Fibroblast of pulmonary artery (primary cell): ENCODE measurements around the gene RPH3AL.

ENCODE experiments used
- DNase-seq: peaks from one replicate; pipeline ENCODE4 v3.0.0-alpha.2; 2010; ENCODE audit warnings: low read depth
- H3K4me3 ChIP-seq: replicated peaks from 2 replicates; pipeline ENCODE4 v1.5.1; 2011; ENCODE audit warnings: low read depth, mild to moderate bottlenecking, control low read depth, low read length, moderate library complexity
- TF ChIP-seq, protein P1 (sequence below): IDR thresholded peaks from 2 replicates; pipeline ENCODE4 v1.5.1; 2011; ENCODE audit warnings: mild to moderate bottlenecking, control low read depth, low read length, inconsistent platforms; ENCODE audit errors: missing control alignments

Gene RPH3AL

DNA sequence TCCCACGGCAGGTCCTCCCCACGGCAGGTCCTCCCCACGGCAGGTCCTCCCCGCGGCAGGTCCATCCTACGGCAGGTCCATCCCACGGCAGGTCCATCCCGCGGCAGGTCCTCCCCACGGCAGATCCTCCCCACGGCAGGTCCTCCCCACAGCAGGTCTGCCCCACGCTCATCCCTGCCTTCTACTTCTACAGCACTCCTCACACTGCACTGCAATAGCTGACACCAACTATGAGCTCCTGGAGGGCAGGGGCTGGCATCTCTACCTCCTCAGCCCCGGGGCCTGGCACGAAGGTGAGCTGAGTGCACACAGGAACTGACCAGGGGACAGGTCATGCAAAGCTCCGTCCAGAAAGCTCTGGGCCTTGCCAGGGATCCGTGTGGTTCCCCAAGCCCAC, 45.3 kb downstream of the RPH3AL start:
- TF ChIP-seq, protein P1, sequence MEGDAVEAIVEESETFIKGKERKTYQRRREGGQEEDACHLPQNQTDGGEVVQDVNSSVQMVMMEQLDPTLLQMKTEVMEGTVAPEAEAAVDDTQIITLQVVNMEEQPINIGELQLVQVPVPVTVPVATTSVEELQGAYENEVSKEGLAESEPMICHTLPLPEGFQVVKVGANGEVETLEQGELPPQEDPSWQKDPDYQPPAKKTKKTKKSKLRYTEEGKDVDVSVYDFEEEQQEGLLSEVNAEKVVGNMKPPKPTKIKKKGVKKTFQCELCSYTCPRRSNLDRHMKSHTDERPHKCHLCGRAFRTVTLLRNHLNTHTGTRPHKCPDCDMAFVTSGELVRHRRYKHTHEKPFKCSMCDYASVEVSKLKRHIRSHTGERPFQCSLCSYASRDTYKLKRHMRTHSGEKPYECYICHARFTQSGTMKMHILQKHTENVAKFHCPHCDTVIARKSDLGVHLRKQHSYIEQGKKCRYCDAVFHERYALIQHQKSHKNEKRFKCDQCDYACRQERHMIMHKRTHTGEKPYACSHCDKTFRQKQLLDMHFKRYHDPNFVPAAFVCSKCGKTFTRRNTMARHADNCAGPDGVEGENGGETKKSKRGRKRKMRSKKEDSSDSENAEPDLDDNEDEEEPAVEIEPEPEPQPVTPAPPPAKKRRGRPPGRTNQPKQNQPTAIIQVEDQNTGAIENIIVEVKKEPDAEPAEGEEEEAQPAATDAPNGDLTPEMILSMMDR: no peak
- DNase-seq: no peak
- no peak overlapping the region for H3K4me3 ChIP-seq

DNA sequence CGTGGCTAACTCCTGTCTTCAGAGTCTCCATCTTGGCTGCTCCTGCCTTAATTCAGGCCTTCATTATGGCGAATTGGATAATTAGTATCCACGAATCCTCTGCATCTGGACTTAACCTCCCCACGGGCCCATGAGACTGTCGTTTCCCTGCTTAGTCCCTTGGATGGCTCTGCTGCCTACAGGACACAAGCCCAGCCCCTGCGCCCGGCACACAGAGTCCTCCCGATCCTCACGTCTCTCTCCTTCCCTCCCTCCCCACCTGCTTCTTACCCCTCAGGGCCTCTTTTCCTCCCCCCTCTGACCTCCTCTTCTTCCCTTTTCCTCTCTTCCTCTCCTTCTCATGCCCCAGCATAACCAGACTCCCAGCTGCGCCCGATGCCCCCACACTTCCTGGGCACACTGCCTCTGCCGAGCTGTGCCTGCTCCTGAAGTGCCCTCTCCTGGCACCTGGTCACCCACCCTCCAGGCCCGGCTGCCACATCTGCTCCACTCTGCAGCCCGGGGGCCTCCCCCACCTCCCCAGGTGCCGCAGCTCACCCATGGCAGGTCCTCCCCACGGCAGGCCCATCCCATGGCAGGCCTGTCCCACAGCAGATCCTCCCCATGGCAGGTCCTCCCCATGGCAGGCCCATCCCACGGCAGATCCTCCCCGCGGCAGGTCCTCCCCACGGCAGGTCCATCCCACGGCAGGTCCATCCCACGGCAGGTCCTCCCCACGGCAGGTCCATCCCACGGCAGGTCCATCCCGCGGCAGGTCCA, 45.9 kb downstream of the RPH3AL start:
- TF ChIP-seq, protein P1: no peak
- no peak for DNase-seq
- H3K4me3 ChIP-seq: no peak overlapping the region

- TF ChIP-seq, protein P1: no peak
- no peak for DNase-seq
- H3K4me3 ChIP-seq: no peak overlapping the region
Measured at GRCh38 chr17:306116-306515, 46.5 kb downstream of the RPH3AL start.

DNA sequence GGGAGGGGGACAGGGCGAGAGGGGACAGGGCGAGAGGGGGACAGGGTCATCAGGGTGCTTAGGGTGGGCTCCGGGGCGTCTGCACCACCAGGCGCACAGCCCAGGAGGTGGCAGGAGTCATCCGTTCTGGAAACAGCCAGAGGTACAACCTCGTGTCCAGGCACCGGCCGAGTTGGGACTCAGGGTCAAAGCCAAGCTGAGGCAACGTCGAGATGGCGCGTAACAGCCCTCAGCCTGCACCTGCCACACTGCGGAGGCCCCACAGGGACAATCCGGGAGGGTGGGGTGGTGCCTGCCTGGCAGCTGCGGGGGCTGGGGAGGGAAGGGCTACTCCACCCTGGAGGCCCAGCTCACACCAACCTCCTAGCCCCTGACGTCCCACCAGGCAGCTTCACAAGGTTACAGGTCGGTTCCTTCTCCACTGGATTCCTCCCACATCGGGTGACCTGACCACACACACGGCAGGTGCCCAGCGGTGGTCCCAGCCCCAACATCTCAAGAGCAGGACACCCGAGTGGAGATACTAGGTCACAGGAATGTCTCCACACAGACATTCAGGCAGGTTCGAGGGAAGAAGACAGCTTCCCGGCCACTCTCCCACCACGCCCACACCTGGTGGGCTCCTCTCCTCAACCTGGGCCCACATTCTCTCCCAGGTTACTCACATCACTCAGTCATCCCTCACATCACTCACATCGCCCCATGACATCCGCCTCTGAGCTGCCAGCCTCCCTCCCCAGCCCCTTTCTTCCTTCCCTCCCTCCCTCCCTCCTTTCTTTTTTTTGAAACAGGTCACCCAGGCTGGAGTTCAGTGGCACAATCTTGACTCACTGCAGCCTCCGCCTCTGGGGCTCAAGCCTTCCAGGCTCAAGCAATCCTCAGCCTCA, 47.3 kb downstream of the RPH3AL start:
- no peak overlapping the region for H3K4me3 ChIP-seq
- TF ChIP-seq, protein P1: no peak
- DNase-seq: no peak

GRCh38 chr17:304461-304860, 48.1 kb downstream of the RPH3AL start:
- DNase-seq: no peak
- TF ChIP-seq, protein P1: no peak
- no peak overlapping the region for H3K4me3 ChIP-seq

DNA sequence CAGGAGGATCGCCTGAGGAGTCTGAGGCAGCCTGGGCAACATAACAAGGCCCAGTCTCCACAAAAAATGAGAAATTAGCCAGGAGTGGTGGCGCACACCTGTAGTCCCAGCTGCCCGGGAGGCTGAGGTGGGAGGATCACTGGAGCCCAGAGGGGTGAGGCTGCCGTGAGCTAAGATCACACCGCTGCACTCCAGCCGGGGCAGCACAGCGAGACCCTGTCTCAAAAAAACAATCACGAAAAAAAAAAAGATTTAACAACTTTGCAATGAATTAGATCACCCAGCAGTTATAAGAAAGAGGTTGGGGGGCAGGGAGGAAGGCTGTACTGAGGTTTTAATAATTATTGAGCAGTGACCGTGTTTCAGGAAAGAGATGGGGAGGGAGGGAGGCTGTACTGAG, 49.4 kb downstream of the RPH3AL start:
- H3K4me3 ChIP-seq: no peak overlapping the region
- DNase-seq: no peak
- TF ChIP-seq, protein P1: no peak

GRCh38 chr17:302300-302698, 50.3 kb downstream of the RPH3AL start:
- no peak overlapping the region for H3K4me3 ChIP-seq
- DNase-seq: no peak
- TF ChIP-seq, protein P1: no peak
